GM06990 (cell line): ENCODE results near the gene AS3MT.

Experiments used
- DNase-seq: peaks from one replicate; pipeline ENCODE4 v3.0.0-alpha.2; 2011; ENCODE audit not compliant: insufficient read length; ENCODE audit errors: extremely low read depth
- H3K27me3 ChIP-seq: replicated peaks from 2 replicates; pipeline ENCODE4 v1.6.0; 2011; ENCODE audit warnings: low read length; ENCODE audit not compliant: control insufficient read depth, insufficient read depth
- H3K36me3 ChIP-seq: 2 replicates; pipeline ENCODE4 v1.5.1; 2011; ENCODE audit warnings: low read length; ENCODE audit not compliant: control insufficient read depth, insufficient read depth
- H3K4me3 ChIP-seq: replicated peaks from 2 replicates; pipeline ENCODE4 v1.5.1; 2011; ENCODE audit warnings: low read depth, mild to moderate bottlenecking, control low read depth, low read length
- TF ChIP-seq, protein P1 (sequence below): IDR thresholded peaks from 2 replicates; pipeline ENCODE4 v1.5.1; 2011; ENCODE audit warnings: low read length, control low read depth, mild to moderate bottlenecking, inconsistent platforms; ENCODE audit not compliant: insufficient read depth, poor library complexity, severe bottlenecking

The AS3MT gene

DNA sequence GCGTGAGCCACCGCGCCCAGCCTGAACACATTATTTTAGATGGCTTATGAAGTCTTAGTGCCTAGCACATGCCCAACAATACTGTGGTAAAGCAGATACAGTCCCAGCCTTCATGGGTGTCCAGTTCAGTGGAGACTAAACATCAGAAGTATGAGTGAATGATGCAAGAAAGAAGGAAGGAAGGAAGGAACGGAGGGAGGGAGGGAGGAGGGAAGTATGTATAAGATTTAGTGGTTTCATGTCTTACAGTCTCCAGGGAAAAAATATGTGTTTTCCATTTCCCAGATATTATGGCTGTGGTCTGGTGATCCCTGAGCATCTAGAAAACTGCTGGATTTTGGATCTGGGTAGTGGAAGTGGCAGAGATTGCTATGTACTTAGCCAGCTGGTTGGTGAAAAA, 2.9 kb downstream of the AS3MT start:
- Histone ChIP-seq H3K36me3 (no peaks in the 10 kb centered on the region), H3K27me3 (no peaks in the 10 kb centered on the region), H3K4me3 (no peak overlapping the region)
- DNase-seq = no peak
- TF ChIP-seq, protein P1, sequence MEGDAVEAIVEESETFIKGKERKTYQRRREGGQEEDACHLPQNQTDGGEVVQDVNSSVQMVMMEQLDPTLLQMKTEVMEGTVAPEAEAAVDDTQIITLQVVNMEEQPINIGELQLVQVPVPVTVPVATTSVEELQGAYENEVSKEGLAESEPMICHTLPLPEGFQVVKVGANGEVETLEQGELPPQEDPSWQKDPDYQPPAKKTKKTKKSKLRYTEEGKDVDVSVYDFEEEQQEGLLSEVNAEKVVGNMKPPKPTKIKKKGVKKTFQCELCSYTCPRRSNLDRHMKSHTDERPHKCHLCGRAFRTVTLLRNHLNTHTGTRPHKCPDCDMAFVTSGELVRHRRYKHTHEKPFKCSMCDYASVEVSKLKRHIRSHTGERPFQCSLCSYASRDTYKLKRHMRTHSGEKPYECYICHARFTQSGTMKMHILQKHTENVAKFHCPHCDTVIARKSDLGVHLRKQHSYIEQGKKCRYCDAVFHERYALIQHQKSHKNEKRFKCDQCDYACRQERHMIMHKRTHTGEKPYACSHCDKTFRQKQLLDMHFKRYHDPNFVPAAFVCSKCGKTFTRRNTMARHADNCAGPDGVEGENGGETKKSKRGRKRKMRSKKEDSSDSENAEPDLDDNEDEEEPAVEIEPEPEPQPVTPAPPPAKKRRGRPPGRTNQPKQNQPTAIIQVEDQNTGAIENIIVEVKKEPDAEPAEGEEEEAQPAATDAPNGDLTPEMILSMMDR = no peak

DNA sequence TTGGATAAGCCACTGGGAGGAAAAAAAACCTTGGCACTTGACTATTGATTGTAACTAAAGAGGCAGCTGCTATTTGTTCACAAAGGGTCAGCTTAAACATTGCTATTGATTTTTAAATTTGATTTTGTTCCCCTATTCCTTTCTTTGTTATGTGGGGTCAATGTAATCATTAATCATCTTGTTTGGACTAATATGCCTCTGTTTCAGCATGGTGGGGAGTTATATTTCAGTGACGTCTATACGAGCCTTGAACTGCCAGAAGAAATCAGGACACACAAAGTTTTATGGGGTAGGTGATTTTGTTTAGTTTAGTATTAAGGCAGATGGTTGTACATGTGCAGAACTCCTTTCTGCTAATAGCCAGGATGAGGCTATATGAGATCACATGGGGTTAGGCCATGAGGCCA, 7.5 kb downstream of the AS3MT start:
- DNase-seq = no peak
- TF ChIP-seq, protein P1 = no peak

DNA sequence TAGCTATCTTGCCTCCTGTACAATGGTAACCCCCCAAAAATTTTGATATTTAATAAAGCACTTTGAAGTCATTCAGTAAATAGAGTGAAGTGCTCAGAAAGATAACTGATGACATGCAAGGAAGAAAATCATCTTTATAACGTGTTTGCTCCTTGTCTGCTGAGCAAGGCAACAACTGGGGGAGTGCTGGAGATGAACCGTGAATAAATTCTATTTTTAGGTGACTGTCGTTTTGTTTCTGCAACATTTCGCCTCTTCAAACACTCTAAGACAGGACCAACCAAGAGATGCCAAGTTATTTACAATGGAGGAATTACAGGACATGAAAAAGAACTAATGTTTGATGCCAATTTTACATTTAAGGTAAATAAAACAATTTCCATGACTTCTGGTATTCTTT, 9.4 kb downstream of the AS3MT start:
- TF ChIP-seq, protein P1 = no peak
- Histone ChIP-seq H3K4me3 (no peak overlapping the region), H3K27me3 (no peaks in the 10 kb centered on the region), H3K36me3 (no peaks in the 10 kb centered on the region)
- no peak for DNase-seq

More for the DNA sequence above, 7.5 kb downstream of the AS3MT start:
- Histone ChIP-seq H3K36me3 (no peaks in the 10 kb centered on the region), H3K4me3 (no peak overlapping the region), H3K27me3 (no peaks in the 10 kb centered on the region)

- H3K36me3 ChIP-seq = no peaks in the 10 kb centered on the region
- no peak overlapping the region for H3K4me3 ChIP-seq
- TF ChIP-seq, protein P1 = no peak
- no peak for DNase-seq
- no peaks in the 10 kb centered on the region for H3K27me3 ChIP-seq
Observed at GRCh38 chr10:102880256-102880655, 11.0 kb downstream of the AS3MT start.

DNA sequence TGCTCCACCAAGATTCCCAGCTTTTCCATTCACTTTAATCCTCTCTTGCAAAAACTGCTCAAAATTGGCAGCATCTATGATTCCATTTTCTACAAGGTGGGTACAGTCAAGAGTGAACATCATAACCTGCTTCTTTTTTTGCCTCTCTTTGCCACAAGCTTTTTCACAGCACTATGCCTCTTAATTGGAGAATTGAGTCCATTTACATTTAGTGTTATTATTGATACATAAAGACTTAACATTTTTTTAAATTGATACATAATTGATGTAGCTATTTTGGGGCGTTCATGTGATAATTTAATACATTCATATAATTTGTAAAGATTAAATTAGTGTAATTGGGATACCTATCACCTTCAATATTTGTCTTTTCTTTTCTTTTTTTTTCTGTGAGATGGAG, 18.8 kb downstream of the AS3MT start:
- TF ChIP-seq, protein P1 = no peak
- H3K36me3 ChIP-seq = no peaks in the 10 kb centered on the region
- no peak overlapping the region for H3K4me3 ChIP-seq
- H3K27me3 ChIP-seq = no peaks in the 10 kb centered on the region
- DNase-seq = no peak
